Measurements from ENCODE around the gene PRR5.

- TF ChIP-seq POLR2AphosphoS5 (IDR thresholded peaks at IDR 0.05; ENCODE audit: low read depth, low read length) = no peak
- no peak for TF ChIP-seq TAF1 (IDR thresholded peaks at IDR 0.05; ENCODE audit: borderline replicate concordance, insufficient read depth, low read length)
- no peak for TF ChIP-seq REST (IDR thresholded peaks at IDR 0.05; ENCODE audit: insufficient read depth in 1 of 2, low read depth in 2 of 2, low read length in 2 of 2)
Observed at GRCh38 chr22:44727148-44727547, 25.1 kb downstream of the PRR5 start.
